HG03575 (cell line): ENCODE results near the gene PMM2.
"Not testable (repeated sequence)": the region's sequence is repeated elsewhere in the genome, so short reads cannot be mapped to it uniquely, and the experiment has no call there.

ENCODE experiments used
- ATAC-seq: cut with Tn5 transposase; IDR thresholded peaks from one replicate; pipeline ENCODE4 v1.9.1; 2021; ENCODE audit not compliant: unreplicated experiment, insufficient number of reproducible peaks, low FRiP score; ENCODE audit errors: extremely low read depth

PMM2 gene

GRCh38 chr16:8862309-8863130 is 64.9 kb downstream of the PMM2 start:
- ATAC-seq, result no peak

- ATAC-seq, result no peak
These were observed 66.2 kb downstream of the PMM2 start for GRCh38 chr16:8863594-8864424.

- ATAC-seq, result no peak
These were observed 67.0 kb downstream of the PMM2 start for GRCh38 chr16:8864480-8865110.

DNA sequence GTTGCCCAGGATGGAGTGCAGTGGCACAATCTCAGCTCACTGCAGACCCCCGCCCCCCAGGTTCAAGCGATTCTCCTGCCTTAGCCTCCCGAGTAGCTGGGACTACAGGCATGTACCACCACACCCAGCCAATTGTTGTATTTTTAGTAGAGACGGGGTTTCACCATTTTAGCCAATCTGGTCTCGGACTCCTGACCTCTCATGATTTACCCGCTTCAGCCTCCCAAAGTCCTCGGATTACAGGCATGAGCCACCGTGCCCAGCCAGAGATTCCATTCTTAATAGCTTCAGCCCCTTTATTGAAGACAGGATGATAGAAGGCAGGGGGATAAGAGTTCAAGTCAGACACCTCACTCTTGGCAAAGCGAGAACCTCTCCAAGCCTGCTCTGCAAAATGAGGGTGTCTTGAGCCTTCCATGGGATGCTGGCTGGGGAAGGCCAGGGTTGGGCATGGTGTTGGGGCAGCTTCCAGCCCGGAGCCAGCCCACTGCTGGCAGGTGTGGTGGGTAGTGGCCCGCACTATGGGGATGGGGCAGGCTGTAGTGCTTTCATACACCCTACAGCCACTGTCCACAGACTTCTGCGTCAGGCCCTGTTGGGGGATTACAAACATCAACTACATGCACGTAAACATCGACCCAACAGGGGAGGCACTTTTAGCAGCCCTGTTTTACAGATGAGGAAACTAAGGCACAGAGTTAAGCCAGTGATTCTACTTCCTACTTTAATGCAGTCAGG is 67.7 kb downstream of the PMM2 start:
- no peak for ATAC-seq

DNA sequence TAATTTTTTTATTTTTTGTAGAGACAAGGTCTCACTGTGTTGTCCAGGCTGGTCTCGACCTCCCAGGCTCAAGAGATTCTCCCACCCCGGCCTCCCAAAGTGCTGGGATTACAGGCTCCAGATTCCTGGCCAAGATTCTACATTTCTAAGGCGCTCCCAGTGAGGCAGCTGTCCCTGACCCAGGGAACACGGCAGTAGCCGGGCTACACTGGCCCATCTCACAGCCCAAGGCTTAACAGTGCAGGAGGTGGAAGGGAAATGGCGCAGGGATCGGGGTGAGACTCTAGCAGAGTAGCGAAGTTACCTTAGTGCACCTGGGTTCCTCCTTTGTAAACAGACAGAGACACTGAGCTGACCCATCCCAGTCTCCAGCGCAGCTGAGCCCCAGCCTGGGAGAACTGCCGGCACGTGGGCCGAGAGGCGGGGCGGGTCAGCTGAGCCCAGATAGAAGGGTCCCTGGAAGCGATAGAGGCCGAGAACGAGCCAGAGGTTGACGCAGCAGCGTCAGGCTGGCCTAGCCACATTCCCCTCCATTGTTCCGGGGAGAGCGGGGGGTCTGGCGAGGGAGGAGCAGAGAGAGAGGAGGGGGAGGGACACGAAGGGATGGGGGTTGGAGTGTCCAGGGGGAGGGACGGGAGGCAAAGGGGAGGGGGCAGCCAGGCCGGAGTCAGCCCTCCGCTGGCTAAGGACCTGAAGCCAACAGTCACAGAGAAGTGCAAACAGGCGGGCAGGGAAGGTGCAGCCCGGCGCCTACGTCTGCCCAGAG is 68.7 kb downstream of the PMM2 start:
- no peak for ATAC-seq

DNA sequence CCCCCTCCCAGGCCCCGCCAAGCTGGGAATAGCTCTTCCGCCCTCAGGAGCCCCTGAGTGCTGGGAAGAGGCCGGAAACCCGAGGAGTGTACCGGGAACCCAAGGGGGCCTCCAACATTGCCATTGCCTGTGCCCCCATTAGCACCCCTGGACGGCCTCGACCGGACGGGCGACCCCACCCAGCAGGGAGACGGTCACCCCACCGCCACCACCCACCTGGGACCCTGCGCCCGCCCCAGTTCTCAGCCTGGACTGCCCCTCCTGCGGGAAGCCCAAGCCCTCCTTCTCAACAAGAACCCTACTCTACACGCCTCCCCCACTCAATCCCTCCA is 69.2 kb downstream of the PMM2 start:
- ATAC-seq, result no peak

GRCh38 chr16:8867216-8867931 is 69.7 kb downstream of the PMM2 start:
- no peak for ATAC-seq

- no peak for ATAC-seq
These were observed 70.3 kb downstream of the PMM2 start for GRCh38 chr16:8867932-8868415.

DNA sequence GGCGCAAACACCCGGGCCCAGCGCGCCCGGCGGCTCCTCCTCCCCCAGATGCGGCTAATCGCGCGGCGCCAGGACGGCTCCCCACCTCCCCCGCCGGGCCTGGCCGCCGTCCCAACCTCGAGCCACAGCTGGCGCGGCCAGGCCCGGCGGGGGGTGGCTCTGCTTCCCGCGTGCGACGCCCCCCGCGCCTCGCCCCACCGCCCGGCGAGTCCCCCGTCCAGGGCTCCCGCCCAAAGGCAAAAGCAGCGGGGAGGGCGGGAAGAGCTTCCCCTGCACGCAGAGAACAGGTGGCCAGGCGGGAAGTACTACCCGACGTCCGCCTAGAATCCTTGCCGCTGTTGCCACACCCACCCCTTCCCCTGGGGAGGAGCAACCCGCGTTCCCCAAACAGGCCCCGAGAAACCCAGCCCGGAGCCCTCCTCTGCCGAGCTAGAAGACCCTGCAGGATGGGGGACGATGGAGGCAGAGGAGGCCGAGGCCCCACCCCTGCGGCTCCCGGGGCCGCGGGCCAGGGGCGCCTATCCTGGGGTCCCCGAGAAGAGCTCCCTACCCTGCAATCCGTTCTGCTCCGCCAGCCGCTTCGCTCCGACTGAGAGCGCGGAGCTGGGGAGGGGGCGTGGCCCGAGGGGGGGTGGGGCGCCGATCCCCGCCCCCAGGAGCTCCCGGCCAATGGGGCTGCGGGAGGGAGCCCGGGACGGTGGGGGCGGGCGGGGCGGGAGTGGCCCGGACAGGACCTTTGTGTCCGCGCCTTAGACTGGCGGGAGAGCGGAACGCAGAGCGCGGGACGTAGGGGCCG is 71.0 kb downstream of the PMM2 start, which contains the start of gene CARHSP1:
TSS of gene CARHSP1 (minus strand) at position 591 of the 796 bp plus-strand sequence. CDS start 9,678 bp downstream, outside the sequence.
- ATAC-seq, result no peak

DNA sequence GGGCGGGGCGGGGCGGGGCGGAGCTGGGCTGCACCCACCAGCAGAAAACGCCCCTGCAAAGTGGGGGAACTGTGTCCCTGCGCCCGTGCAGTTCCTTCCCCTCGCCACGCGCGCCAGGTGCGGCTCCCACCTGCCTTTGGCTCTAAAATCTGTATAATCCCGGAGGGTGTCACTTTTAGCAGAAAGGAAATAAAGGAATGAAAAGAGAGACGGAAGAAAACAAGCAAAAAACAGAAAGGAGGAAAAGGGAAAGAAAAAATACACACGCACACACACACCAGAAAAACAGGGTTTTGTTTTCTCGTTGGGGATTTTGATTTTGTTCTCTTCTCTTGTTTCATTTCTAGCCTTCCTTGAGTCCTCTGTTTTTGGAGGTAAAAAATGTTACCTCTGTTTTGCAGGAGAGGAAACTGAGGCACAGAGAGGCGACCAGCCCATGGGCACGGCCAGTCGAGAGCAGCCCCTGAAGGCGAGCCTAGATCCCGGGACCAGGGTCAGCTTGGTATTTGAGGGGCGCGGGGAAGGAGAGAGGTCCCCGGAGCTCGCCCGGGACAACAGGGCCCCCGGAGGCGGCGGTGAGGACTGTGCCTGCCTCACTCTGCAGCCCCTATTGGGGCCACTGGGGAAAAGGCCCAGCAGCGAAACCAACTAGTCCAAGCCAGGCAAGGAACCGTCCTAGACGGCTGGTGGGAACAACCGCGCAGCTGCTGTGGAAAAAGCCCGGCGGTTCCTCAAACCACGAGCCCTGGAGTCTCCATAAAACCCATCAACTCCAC is 71.8 kb downstream of the PMM2 start:
- no peak for ATAC-seq

DNA sequence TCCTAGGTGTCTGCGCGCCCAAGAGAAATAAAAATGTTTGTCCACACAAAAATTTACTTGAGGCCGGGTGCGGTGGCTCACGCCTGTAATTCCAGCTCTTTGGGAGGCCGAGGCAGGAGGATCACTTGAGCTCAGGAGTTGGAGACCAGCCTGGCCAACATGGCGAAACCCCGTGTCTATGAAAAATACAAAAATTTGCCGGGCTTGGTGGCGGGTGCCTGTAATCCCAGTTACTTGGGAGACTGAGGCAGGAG is 72.3 kb downstream of the PMM2 start:
- not testable (repeated sequence) for ATAC-seq

DNA sequence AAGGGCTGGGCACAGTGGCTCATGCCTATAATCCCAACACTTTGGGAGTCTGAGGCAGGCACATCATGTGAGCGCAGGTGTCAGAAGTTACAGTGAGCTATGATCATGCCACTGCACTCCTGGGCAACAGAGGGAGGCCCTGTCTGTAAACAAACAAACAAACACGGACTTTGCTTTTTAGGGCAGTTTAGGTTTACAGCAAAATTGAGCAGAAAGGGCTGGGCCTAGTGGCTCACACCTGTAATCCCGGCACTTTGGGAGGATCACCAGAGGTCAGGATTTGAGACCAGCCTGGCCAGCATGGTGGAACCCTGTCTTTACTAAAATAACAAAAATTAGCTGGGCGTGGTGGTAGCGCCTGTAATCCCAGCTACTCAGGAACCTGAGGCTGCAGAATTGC is 74.4 kb downstream of the PMM2 start:
- no peak for ATAC-seq

- no peak for ATAC-seq
These were observed 75.6 kb downstream of the PMM2 start for GRCh38 chr16:8872967-8873865.

DNA sequence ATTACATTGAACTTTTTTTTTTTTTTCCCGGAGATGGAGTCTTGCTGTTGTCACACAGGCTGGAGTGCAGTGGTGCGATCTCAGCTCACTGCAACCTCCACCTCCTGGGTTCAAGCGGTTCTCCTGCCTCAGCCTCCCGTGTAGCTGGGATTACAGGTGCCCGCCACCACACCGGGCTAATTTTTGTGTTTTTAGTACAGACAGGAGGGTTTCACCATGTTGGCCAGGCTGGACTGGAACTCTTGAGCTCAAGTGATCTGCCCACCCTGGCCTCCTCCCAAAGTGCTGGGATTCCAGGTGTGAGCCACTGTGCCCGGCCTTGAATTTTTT is 76.2 kb downstream of the PMM2 start:
- not testable (repeated sequence) for ATAC-seq

GRCh38 chr16:8874388-8874787 is 76.7 kb downstream of the PMM2 start:
- no peak for ATAC-seq

DNA sequence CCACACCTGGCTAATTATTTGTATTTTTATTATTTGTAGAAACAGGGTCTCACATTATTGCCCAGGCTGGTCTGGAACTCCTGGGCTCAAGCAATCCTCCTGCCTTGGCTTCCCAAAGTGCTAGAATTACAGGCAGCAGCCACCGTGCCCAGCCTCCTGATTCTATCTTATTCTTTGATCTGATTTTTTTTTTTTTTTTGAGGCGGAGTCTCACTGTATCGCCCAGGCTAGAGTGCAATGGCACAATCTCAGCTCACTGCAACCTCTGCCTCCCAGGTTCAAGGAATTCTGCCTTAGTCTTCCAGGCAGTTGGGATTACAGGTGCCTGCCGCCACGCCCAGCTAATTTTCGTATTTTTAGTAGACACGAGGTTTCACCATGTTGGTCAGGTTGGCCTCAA is 77.7 kb downstream of the PMM2 start:
- ATAC-seq, result not testable (repeated sequence)
